CD4-positive, alpha-beta T cell treated with Interleukin-4 for 4 hours (primary cell): ENCODE data around the gene CMKLR1.

Experiments used
- DNase-seq: peaks from one replicate; pipeline ENCODE4 v3.0.0-alpha.2; 2020

The CMKLR1 gene

GRCh38 chr12:108297895-108298760 is 41.0 kb downstream of the CMKLR1 start:
- peak; percentile 21 for DNase-seq

DNA sequence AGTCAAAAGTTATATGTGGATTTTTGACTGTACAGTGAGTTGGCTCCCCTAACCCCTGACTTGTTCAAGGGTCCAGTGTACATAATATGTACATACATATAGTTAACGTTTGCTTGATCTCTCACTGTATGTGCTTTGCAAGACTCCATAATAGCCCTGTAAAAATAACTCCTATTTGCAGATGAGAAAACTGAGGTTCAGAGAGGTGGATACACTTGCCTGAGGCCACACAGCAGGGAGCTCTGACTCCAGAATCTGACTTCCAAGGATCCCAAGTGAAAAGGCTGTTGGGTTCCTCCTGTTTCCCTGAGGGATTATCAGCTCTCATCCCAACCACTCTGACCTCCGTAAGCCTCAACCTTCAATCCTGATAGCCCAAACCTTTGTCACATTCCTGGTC is 41.7 kb downstream of the CMKLR1 start:
- no peak for DNase-seq

- no peak for DNase-seq
Observed at GRCh38 chr12:108296945-108297344, 42.2 kb downstream of the CMKLR1 start.

DNA sequence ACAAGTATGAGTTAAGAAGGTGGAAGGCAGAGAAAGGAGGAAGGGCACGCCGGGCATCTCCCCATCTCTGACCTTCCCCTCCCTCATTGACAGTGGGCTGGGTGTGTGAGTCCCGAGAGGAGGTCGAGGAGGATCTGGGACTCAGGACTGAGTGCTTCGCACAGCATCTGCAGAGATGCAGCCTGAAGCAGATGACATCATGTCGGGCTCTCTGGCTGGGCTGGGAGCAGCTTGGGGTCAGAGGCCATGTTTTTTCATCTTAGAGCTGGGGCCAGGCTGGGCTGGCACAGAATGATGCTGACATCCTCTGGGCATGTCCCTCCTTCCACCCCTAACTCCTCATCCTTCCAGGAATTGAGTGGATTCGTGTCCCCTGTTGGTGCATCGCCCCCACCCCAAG is 43.5 kb downstream of the CMKLR1 start:
- no peak for DNase-seq

DNA sequence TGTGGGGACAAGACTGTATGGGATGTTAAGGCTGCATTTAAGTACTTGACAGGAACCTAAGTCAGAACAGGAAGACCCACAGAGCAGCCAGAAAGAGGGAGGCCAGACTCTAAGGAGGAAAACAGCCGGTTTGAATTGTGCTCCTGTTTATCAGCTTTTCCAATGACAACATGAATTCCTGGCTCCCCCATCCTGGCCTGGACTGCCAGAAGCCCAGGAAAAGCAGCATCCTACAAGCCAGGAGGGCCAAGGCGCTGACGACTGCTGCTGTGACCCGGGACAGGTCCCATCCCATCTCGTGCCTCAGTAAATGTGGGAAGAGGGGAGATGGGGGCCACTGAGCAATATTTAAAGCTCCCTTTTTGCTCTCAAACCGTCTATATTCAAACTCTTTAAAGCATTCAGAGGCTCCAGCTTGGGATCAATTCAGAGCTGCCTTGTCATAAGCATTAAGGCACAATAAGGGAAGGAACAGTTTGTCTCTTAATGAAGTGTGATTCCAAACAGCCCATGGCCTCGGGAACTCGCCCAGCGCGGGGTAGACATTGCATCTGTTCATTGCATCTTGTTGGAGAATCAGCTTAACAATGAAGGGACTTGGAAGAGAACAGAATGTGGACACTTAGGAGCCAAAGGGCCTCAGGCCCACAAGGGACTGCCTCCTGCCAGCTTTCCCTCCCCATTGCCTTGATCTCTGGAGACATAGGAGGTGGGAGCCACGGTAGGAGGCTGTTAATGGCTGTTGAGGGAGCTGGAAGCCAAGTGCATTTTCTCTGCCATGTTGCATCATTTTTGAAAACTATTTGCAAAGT is 49.6 kb downstream of the CMKLR1 start:
- no peak for DNase-seq

DNA sequence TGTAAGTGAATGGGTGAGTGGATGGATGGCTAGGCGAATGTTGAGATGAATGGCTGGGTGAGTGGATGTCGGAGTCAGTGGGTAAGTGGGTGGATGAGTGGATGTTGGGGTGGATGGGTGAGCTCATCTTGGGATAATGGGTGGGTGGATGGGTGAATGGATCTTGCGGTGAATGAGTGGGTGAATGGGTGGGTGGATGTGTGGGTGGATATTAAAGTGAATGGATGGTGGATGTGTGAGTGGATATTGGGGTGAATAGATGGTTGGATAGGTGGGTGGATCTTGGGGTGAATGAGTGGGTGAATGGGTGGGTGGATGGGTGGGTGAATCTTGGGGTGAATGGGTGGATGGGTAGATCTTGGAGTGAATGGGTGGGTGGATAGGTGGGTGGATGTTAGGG is 51.9 kb downstream of the CMKLR1 start:
- DNase-seq: no peak

DNA sequence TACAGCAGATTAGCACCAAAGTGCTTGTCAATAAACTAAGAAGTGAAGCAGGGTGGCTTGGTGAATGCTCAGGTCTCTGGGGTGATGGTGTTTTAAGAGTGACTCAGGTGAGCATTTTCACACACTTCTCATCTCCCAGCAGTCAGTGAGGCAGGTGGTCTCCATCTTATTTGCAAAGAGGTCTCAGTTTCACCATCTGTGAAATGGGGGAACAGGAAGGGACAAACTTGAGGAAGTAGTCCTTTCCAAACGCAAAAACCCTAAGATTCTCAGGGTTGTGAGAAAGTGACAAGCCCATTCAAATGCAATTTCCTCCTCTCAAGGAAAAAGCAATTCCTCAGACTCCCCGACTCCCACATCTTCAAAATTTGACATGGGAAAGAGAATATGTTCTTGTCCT is 54.1 kb downstream of the CMKLR1 start:
- DNase-seq: no peak

DNA sequence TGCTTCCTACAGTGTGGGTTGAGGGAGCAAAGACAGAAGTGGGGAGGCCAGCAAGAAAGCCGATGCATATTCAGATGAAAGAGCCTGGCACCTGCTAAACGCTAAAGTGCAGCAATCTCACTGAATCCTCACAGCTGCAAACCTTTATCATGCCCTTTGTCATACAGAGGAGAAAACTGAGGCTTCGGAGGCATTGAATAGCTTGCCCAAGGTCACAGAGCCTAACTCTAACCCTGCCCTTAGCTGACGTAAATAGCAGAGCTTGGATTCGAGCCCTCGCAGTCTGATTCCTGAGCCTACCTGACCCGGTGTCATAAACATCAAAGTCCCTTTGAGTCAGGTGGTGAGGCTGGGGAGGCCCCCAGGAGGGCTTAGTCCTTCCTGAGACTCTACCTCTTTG is 54.9 kb downstream of the CMKLR1 start:
- DNase-seq: no peak

- no peak for DNase-seq
Observed at GRCh38 chr12:108282676-108283075, 56.4 kb downstream of the CMKLR1 start.

DNA sequence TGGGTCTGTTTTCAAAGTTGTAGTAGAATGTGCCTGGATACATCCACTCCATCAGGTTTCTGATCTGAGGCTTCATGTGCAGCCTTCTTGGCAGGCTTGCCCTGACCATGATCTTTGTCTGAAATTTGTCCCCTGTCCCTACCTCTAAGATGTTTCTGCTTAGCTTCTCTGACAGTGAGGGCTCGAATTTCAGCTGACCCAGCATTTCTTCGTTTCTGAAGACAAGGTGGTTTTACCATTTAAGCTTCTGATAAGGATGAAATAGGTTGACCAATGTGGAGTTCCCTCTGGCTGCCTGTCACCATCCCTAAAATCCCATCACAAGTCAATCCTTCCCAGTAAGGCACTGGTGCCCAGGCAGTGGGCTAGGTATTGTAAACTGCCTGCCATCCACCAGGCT is 57.0 kb downstream of the CMKLR1 start:
- no peak for DNase-seq

DNA sequence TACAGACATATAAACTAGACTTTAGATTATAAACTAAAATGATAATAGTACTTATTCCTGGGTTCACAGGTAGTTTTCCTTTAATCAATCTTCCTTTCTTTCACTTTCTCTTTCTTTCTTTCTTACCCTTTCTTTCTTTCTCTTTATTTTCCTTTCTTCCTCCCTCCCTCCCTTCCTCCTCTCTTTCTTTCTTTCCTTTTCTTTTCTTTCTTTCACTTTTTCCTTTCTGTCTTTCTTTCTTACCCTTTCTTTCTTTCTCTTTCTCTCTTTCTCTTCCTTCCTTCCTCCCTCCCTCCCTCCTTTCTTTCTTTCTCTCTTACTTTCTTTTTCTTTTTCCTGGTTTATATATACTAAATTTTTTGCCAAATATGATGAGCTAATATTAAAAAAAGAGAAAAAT is 61.5 kb downstream of the CMKLR1 start:
- DNase-seq: no peak

GRCh38 chr12:108273217-108273616 is 65.9 kb downstream of the CMKLR1 start:
- DNase-seq: no peak

DNA sequence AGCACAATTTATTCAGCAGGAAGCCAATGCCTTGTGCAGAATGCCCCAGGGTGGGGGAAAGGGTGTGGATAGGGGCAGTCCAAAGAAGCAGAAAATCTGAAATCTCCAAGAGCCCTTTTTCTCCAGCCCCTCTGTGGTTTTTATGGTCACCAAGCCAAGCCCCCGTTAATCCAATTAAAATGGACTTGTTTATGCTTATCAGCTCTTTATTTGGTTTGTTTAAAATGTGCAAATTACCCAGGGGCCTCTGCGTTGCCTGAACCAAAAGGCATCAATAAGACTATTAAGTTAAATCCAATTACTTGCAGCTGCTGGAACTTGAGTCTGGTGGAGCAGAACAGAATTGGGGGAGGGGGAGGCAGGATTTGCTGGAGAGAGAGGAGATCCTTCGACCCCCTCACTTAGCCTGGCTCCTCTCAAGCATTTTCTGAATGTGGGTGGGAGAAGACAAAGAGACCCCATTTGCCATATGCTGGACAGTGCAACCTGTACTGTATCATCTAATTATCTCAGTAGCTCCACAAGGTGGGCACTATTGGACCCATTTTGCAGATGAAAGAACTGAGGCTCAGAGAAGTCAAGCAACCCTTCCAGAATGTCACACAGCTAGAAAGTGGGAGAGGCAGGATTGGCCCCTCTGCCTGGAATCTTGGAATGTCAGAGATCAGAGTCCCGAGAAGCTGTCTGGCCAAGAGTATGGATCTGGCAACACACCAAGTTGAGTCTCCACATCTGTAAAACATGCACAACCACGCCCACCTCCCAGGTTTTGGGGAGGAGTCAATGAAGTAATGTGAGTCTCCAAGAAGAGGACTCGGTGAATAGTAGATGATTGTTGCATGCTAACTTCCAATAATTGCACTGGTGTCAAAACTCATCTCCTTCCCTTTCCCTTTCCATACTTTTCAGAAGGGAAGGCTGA is 66.9 kb downstream of the CMKLR1 start:
- DNase-seq: no peak

DNA sequence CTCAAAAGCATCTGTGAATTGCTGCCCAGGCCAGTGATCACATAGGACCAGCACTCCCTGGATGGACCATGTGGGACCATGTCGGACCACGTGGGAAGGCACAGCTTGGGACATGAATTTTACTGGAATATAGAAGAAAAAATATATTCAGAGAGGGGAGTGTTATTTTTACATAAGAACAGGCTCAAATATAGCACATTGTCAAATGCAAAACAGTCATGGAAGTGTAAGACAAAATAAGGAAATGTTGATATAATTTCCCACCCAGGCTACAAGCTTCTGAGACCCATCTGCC is 68.3 kb downstream of the CMKLR1 start:
- DNase-seq: no peak

GRCh38 chr12:108270035-108270848 is 68.9 kb downstream of the CMKLR1 start:
- no peak for DNase-seq

- no peak for DNase-seq
Observed at GRCh38 chr12:108269224-108269623, 69.9 kb downstream of the CMKLR1 start.

DNA sequence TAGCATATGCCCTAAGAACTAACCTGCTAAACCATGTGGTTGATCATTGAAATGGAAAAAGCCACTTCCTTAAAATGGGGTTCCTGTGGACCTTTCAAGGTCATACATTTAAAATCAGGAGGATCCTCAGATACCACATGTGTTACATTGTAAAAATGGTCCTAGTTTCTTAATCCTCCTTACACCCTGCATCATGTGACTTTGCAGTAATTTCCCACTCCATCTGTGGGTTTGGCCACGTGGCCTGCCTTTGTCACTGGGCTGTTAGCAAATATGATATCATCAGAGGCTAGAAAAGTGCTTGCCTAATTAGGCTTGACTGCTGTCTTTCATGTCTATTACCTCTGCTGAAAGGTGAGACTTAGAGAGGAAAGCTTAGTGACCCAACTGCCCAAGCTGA is 70.7 kb downstream of the CMKLR1 start:
- no peak for DNase-seq

- no peak for DNase-seq
Observed at GRCh38 chr12:108267450-108267849, 71.7 kb downstream of the CMKLR1 start.

- DNase-seq: no peak
Observed at GRCh38 chr12:108266131-108266530, 73.0 kb downstream of the CMKLR1 start.

DNA sequence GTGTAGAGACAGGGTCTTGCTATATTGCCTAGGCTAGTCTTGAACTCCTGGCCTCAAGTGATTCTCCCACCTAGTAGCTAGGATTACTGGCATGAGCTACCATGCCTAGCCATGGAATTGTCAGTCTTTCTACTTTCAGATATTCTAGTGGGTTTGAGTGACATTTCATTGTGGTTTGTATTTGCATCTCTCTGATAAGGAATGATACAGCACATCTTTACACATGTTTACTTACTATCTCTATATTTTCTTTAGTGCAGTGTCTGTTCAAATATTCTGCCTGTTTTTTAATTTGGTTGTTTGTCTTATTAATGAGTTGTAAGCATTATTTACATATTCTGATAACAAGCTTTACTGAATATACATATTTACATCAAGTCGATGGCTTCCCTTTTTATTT is 73.6 kb downstream of the CMKLR1 start:
- DNase-seq: no peak

DNA sequence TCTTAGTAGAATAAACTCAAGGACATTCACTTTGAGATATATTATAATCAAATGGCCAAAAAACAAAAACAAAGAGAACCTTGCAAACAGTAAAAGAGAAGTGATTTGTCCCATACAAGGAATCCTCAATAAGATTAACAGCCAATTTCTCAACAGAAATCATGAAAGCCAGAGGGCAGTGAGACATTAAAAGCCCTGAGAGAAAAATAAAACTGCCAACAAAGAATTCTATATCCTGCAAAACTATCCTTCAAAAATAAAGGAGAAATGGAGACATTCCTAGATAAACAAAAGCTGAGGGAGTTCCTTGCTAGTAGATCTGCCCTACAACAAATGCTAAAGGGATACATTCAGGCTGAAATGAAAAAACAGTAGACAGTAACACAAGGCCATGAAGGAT is 78.1 kb downstream of the CMKLR1 start:
- DNase-seq: no peak

GRCh38 chr12:108260039-108260438 is 79.1 kb downstream of the CMKLR1 start:
- DNase-seq: no peak
